MM.1S (cell line): ENCODE data around the gene MYLK2.

Source experiments
- CTCF ChIP-seq: fragments of 300-600 bp; sonication (generic); IDR thresholded peaks from 2 replicates; pipeline ENCODE4 v1.5.1; 2016; ENCODE audit warnings: antibody characterized with exemption, low read length, mixed read lengths
- EZH2 ChIP-seq: fragments of 300-600 bp; sonication (generic); optimal IDR thresholded peaks from 2 replicates; pipeline ENCODE3; 2017; ENCODE audit warnings: low read depth, mild to moderate bottlenecking, antibody characterized with exemption, low read length, mixed read lengths
- EZH2phosphoT487 ChIP-seq: fragments of 300-600 bp; sonication (generic); IDR thresholded peaks from 2 replicates; pipeline ENCODE4 v1.6.1; 2018; ENCODE audit warnings: antibody characterized with exemption, low read length

GRCh38 chr20:31829731-31830130 lies 10.6 kb downstream of the MYLK2 start:
- TF ChIP-seq EZH2 (no peak), CTCF (no peak), EZH2phosphoT487 (no peak)
